Endodermal cell (in vitro differentiated cells): ENCODE results near the gene KRTAP5-6. TPM values are rescaled to one million over a fixed set of nuclear protein-coding genes. Genes with fewer than 3 reads are reported as not detected.

Experiments
- DNase-seq: peaks from one replicate; pipeline ENCODE4 v3.0.0-alpha.2; 2017
- H3K27ac ChIP-seq: 2 replicates; pipeline ENCODE4 v1.5.1; 2013; ENCODE audit warnings: mild to moderate bottlenecking, low read depth, low read length, moderate library complexity
- H3K27me3 ChIP-seq: 2 replicates; pipeline ENCODE4 v1.6.1; 2013; ENCODE audit warnings: mild to moderate bottlenecking, low read length, moderate library complexity; ENCODE audit not compliant: insufficient read depth, control insufficient read depth, poor library complexity, severe bottlenecking
- H3K36me3 ChIP-seq: 2 replicates; pipeline ENCODE4 v1.7.0; 2013; ENCODE audit warnings: mild to moderate bottlenecking, low read length, moderate library complexity; ENCODE audit not compliant: control insufficient read depth, insufficient read depth
- H3K4me1 ChIP-seq: one replicate; pipeline ENCODE4 v1.7.0; 2013; ENCODE audit warnings: low read length; ENCODE audit not compliant: control insufficient read depth, insufficient read depth
- H3K4me3 ChIP-seq: 2 replicates; pipeline ENCODE4 v1.5.1; 2013; ENCODE audit warnings: mild to moderate bottlenecking, low read length, moderate library complexity
- H3K9ac ChIP-seq: 2 replicates; pipeline ENCODE4 v1.6.1; 2013; ENCODE audit warnings: mild to moderate bottlenecking, low read length, moderate library complexity; ENCODE audit not compliant: poor library complexity, severe bottlenecking; ENCODE audit errors: extremely low read depth
- H3K9me3 ChIP-seq: 2 replicates; pipeline ENCODE4 v1.6.1; 2013; ENCODE audit warnings: mild to moderate bottlenecking, low read length, moderate library complexity; ENCODE audit not compliant: control insufficient read depth
- H3K27ac Mint-ChIP-seq: 2 replicates; pipeline ENCODE4 v1.8.0; 2020; ENCODE audit warnings: mixed read lengths
- H3K27me3 Mint-ChIP-seq: 2 replicates; pipeline ENCODE4 v1.8.0; 2021; ENCODE audit warnings: mild to moderate bottlenecking, mixed read lengths; ENCODE audit not compliant: insufficient read depth
- H3K36me3 Mint-ChIP-seq: 2 replicates; pipeline ENCODE4 v1.8.0; 2020; ENCODE audit warnings: low read depth, mixed read lengths
- H3K4me1 Mint-ChIP-seq: 2 replicates; pipeline ENCODE4 v1.8.0; 2020; ENCODE audit warnings: mixed read lengths
- H3K4me3 Mint-ChIP-seq: 2 replicates; pipeline ENCODE4 v1.8.0; 2020; ENCODE audit warnings: mild to moderate bottlenecking, moderate library complexity, mixed read lengths
- H3K9me3 Mint-ChIP-seq: 2 replicates; pipeline ENCODE4 v1.8.0; 2020; ENCODE audit warnings: mild to moderate bottlenecking, mixed read lengths
- WGBS, 2 experiments: methylation state at CpG; one replicate each; pipeline versions ENCODE4 v1.1.5 to v1.1.7; 2013; ENCODE audit warnings: missing lambda C conversion rate in 2 of 2, mixed read lengths in 1 of 2; ENCODE audit not compliant: insufficient coverage in 1 of 2, insufficient read length in 1 of 2; 5-methylcytosine and 5-hydroxymethylcytosine counted together
- total RNA-seq, 2 donors: library from RNA; stranded (reverse); fragmentation: NEBNext Ultra II Directional in 1 of 2; extraction: Animal tissue kit (Norgen Biotek cat#: 25700) in 1 of 2; gene quantifications; 2 replicates in 1 of 2; 3 replicates in 1 of 2; pipeline ENCODE4 v1.2.1, GENCODE V29; 2021
- TF ChIP-seq, protein P1 (sequence below): fragments of 200-600 bp; sonication (generic); conservative IDR thresholded peaks from 2 replicates; pipeline ENCODE4 v1.5.0; 2021; ENCODE audit warnings: antibody characterized with exemption, mild to moderate bottlenecking

KRTAP5-6 gene
- total RNA-seq, 2 donors from 2014 or later = not detected

DNA sequence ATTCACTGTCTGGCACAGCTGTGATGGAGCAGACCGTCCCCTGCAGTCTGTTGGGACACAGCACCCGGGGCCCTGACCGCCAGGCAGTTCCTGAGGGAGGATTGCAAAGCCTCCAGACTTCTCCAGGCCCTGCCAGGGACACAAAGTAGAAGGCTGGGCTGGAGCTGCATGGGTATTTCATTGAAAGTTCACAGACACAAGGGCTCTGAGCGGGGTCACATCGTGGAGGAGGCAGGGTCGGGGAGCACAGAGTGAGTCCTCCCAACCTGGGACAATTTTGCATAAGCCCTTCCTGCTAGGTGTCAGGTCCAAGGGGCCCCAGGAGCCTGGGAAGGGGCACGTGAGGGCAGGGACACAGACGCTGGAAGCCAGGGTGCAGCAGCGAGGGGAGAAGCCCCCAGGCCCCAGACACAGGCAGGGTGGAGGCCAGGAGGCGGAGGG is 37.7 kb downstream of the KRTAP5-6 start:
- Histone ChIP-seq H3K4me1 (no peaks in the 10 kb centered on the region), H3K9me3 (no peaks in the 10 kb centered on the region), H3K27me3 (peaks cover 44% of the 10 kb centered on the region), H3K4me3 (no peak overlapping the region), H3K9ac (no peak overlapping the region), H3K27ac (no peak overlapping the region), H3K36me3 (no peaks in the 10 kb centered on the region)
- Mint-ChIP-seq H3K4me1 (peaks cover 3% of the 10 kb centered on the region), H3K4me3 (no peak overlapping the region), H3K9me3 (peaks cover 5% of the 10 kb centered on the region), H3K36me3 (no peaks in the 10 kb centered on the region), H3K27ac (no peak overlapping the region), H3K27me3 (peaks cover 67% of the 10 kb centered on the region)
- 80 to 84% methylated on average over 8 to 10 of the region's 10 CpGs for WGBS, 2 experiments
- DNase-seq = peak; percentile 41
- TF ChIP-seq, protein P1, sequence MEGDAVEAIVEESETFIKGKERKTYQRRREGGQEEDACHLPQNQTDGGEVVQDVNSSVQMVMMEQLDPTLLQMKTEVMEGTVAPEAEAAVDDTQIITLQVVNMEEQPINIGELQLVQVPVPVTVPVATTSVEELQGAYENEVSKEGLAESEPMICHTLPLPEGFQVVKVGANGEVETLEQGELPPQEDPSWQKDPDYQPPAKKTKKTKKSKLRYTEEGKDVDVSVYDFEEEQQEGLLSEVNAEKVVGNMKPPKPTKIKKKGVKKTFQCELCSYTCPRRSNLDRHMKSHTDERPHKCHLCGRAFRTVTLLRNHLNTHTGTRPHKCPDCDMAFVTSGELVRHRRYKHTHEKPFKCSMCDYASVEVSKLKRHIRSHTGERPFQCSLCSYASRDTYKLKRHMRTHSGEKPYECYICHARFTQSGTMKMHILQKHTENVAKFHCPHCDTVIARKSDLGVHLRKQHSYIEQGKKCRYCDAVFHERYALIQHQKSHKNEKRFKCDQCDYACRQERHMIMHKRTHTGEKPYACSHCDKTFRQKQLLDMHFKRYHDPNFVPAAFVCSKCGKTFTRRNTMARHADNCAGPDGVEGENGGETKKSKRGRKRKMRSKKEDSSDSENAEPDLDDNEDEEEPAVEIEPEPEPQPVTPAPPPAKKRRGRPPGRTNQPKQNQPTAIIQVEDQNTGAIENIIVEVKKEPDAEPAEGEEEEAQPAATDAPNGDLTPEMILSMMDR = no peak

DNA sequence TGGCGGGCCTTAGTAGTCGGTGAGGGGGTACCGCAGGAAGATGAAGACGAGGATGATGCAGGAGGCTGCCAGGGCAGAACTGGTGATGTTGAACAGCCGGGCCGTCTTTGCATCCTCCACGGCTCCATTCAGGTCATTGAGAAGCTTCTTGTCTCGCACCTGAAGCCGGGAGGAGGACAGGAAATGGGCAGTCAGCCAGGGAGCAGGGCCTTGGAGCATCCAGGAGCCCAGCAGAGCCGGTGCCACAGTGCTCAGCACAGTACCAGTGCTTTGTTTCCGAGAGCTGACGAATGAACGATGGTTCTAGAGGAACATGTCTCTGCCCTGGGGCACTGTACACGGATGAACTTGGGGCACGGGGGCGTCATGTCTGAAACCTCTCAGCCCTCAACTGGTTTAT is 38.3 kb downstream of the KRTAP5-6 start:
- Mint-ChIP-seq H3K27me3 (peaks cover 67% of the 10 kb centered on the region), H3K4me1 (peaks cover 3% of the 10 kb centered on the region), H3K4me3 (no peak overlapping the region), H3K36me3 (no peaks in the 10 kb centered on the region), H3K9me3 (peaks cover 5% of the 10 kb centered on the region), H3K27ac (no peak overlapping the region)
- Histone ChIP-seq H3K9ac (no peak overlapping the region), H3K36me3 (no peaks in the 10 kb centered on the region), H3K4me3 (no peak overlapping the region), H3K9me3 (no peaks in the 10 kb centered on the region), H3K27me3 (peaks cover 46% of the 10 kb centered on the region), H3K4me1 (no peaks in the 10 kb centered on the region), H3K27ac (no peak overlapping the region)
- WGBS, 2 experiments = 87 to 88% methylated on average over 15 to 16 of the region's 16 CpGs
- DNase-seq = peak; percentile 43
- TF ChIP-seq, protein P1 = no peak

DNA sequence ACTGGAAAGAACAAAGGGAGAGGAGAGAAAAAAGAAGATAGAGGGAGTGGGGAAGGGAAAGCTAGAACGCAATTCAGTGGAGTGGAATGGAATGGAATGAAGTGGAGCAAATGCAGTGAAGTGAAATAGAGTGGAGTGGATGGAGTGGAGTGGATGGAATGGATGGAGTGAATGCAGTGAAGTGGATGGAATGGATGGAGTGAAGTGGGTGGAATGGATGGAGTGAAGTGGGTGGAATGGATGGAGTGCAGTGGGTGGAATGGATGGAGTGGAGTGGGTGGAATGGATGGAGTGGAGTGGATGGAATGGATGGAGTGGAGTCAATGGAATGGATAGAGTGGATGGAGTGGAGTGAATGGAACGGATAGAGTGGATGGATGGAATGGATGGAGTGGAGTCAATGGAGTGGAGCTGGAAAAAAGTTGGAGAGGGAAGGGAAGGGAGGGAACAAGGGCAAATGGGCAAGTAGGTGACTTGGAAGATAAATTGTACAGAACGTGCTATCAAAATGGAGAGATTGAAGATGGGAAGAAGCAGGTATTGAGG is 39.5 kb downstream of the KRTAP5-6 start:
- H3K27me3 ChIP-seq = peaks cover 54% of the 10 kb centered on the region
- peaks cover 3% of the 10 kb centered on the region for H3K4me1 Mint-ChIP-seq
- no peaks in the 10 kb centered on the region for H3K36me3 ChIP-seq
- no peaks in the 10 kb centered on the region for H3K9me3 ChIP-seq
- H3K4me3 Mint-ChIP-seq = no peak overlapping the region
- no peak overlapping the region for H3K27ac ChIP-seq
- TF ChIP-seq, protein P1 = no peak
- no peak overlapping the region for H3K9ac ChIP-seq
- H3K4me3 ChIP-seq = no peak overlapping the region
- peaks cover 63% of the 10 kb centered on the region for H3K27me3 Mint-ChIP-seq
- peaks cover 5% of the 10 kb centered on the region for H3K9me3 Mint-ChIP-seq
- 65 to 67% methylated on average over 3 of the region's 3 CpGs for WGBS, 2 experiments
- H3K4me1 ChIP-seq = no peaks in the 10 kb centered on the region
- no peaks in the 10 kb centered on the region for H3K36me3 Mint-ChIP-seq
- no peak for DNase-seq
- H3K27ac Mint-ChIP-seq = no peak overlapping the region
